ENCODE results near the gene STARD9.

DNA sequence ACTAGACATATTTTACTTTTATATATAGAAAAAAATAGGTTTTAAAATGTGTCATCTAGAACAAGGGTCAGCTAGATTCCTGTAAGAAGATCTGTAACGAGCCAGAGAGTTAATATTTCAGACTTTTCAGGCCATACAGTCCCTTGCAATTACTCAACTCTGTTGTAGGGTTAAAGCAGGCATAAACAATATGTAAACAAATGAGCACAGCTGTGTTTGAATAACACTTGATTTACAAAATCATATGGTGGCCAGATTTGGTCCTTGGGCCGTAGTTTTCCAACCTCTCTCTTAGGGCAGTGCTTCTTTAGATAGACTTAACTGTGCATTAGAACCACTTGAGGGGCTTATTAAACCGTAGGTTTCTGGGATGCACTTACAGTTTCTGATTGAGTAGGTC lies 46.4 kb upstream of the STARD9 start:
- TF ChIP-seq, protein P1, sequence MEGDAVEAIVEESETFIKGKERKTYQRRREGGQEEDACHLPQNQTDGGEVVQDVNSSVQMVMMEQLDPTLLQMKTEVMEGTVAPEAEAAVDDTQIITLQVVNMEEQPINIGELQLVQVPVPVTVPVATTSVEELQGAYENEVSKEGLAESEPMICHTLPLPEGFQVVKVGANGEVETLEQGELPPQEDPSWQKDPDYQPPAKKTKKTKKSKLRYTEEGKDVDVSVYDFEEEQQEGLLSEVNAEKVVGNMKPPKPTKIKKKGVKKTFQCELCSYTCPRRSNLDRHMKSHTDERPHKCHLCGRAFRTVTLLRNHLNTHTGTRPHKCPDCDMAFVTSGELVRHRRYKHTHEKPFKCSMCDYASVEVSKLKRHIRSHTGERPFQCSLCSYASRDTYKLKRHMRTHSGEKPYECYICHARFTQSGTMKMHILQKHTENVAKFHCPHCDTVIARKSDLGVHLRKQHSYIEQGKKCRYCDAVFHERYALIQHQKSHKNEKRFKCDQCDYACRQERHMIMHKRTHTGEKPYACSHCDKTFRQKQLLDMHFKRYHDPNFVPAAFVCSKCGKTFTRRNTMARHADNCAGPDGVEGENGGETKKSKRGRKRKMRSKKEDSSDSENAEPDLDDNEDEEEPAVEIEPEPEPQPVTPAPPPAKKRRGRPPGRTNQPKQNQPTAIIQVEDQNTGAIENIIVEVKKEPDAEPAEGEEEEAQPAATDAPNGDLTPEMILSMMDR (conservative IDR thresholded peaks at IDR 0.05): no peak
- no peak for TF ChIP-seq ZFX (IDR thresholded peaks at IDR 0.05)
